DMS153 treated with DMSO at 0.1 percent for 48 hours (cell line): Measurements from ENCODE around the gene MTM1.

ENCODE experiments used
- DNase-seq: peaks from one replicate; lab custom pipeline; 2025; ENCODE audit not compliant: unreplicated experiment; lab: John Stamatoyannopoulos, UW

Gene MTM1

DNA sequence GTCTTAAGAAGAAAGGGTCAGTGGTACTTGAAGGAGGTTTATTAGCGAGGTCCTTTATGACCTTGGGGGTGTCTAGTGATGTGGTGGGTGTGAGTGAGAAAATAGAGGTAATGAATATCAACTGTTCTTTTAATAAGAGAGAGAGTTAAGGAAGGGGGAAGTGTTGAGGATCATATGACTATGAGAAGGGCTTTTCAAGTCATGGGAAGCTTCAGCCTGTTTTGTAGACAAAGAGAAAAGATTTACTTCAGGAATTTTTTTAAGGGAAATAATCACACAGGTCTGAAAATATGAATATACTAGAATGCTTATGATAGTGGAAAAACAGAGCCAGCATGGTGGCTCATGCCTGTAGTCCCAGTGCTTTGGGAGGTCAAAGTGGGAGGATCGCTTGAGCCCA lies 83.5 kb downstream of the MTM1 start:
- no peak for DNase-seq

GRCh38 chrX:150655788-150656187 lies 87.4 kb downstream of the MTM1 start:
- no peak for DNase-seq

DNA sequence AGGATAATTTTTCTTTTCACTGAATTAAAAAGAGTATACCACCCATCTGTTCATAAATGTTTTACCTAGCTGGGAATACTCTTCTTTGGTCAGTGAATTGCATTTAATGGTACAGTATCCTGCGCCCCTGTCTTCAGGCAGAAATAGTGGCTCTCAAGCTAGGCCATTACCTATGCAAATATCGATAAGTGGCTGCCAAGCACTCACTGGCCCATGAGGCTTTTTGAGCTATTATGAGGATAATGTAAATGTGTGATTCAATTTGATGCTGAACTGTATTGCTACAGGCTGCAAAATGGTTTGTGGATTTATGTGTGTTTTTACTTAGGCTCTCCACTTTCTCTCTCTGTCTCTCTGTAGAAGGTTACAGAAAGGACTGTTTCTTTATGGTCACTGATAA lies 94.7 kb downstream of the MTM1 start:
- DNase-seq = peak; percentile 20

DNA sequence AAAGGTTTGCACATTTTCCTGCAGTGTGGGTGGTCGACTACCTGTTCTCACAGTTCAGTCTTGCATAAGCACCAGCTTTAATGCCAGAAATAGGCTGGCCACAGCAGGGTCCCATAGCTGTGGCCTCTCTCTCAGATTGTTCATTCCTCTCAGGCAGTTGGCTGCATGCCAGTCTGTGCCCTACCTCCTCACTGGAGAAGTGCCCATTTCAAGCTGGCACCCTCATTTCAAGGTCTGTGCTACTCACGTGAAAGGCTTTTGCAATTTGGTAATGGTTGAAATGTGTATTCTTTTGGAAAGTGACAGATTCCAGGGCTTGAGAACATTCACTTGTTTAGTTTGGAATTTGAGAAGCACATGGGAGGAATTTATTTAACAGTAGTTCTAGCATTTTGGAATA lies 95.9 kb downstream of the MTM1 start:
- DNase-seq = peak; percentile 31

DNA sequence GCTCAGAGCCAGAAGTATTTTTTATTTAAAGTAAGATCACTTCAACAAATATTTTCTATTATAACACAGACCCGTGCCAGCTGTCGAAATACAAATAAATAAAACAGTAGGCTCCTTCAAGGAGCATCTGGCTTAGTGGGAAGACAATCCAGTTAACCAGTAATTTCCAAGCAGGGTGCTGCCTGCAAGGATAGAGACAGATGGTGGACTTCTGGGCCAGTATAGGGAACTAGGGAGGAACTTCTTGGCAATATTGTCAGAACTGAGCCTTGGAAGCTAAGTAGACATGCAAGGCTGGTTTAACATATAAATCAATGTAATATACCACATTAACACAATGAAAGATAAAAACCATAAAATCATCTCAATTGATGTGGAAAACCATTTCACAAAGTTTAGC lies 107.8 kb downstream of the MTM1 start:
- no peak for DNase-seq

GRCh38 chrX:150680974-150681373 lies 112.6 kb downstream of the MTM1 start:
- DNase-seq = peak; percentile 12

DNA sequence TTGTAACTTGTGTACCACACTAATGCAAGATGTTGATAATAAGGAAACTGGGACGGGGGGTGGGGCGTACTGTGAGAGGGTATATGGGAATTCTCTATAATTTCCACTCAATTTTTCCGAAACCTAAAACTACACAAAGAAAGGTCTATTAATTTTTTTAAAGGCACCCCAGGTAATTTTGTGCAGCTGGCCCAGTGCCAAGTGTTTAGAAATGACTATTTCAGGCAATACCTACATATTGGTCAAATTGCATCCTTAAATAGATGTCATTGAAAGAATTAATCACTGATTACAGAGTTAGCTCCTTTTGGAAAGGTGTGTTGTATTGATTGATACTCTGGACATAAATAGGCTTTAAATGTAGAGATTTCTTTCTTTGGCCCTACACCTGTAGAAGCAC lies 114.7 kb downstream of the MTM1 start:
- no peak for DNase-seq

- DNase-seq = peak; percentile 12
Measured at GRCh38 chrX:150683536-150684146, 115.2 kb downstream of the MTM1 start.

DNA sequence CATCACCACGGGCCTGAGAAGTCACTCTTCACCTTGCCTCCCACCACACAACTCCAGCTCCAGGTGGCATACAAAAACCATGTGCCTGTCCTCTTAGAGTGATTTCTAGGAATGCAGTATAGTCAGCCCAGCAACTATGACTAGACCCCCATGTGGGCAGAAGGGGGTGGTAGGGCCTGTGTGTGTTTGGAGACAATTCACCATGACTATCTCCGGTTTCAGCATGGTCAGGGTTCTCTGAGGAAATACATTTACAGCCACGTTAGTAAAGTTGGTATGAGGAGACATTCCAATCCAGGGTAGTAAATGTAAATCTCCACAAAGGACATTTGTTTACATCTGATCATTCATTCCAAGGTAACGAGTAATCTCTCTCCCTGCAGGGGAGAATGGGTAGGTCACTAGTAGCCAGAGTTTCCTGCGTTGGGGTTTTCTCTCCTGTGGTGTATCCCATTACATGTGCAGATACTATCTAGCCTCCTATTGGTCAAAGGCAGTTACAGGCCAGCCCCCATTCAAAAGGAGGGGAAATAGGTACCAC lies 120.6 kb downstream of the MTM1 start:
- DNase-seq = no peak

DNA sequence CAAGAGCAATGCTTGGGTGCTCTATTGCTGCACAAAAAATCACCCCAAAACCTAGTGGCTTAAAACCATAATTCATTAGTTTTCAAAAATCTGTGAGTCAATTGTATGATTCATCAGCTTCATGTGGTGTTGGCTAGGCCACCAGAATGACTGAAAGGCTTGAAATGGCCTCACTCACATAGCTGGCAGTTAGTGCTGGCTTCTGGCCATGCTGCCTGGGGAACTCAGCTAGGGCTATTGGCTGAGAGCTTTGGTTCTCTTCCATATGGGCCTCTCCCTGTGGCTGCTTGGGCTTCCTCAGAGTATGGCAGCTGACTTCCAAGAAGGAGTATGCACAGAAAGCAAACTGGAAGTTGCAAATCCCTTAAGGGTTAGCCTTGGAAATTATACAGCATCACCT lies 121.7 kb downstream of the MTM1 start:
- DNase-seq = no peak

DNA sequence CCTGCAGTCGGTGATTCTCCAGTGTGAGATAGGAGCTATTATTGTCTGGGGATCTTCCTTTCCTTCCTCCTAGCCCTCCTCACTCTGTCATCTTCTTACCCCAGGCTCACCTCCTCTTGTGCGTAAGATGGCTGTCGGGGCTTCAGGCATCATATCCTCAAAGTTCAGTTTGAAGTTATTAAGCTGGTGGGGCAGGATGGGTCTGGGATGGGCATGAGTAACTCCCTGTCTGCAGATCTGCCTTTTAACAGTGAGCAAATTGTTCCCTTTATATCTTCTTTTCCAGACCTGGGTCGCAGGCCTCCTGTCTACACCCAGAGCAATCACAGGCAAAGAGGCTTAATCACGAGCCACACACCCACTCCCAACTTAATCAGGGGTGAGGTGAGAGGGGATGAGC lies 123.9 kb downstream of the MTM1 start:
- no peak for DNase-seq

DNA sequence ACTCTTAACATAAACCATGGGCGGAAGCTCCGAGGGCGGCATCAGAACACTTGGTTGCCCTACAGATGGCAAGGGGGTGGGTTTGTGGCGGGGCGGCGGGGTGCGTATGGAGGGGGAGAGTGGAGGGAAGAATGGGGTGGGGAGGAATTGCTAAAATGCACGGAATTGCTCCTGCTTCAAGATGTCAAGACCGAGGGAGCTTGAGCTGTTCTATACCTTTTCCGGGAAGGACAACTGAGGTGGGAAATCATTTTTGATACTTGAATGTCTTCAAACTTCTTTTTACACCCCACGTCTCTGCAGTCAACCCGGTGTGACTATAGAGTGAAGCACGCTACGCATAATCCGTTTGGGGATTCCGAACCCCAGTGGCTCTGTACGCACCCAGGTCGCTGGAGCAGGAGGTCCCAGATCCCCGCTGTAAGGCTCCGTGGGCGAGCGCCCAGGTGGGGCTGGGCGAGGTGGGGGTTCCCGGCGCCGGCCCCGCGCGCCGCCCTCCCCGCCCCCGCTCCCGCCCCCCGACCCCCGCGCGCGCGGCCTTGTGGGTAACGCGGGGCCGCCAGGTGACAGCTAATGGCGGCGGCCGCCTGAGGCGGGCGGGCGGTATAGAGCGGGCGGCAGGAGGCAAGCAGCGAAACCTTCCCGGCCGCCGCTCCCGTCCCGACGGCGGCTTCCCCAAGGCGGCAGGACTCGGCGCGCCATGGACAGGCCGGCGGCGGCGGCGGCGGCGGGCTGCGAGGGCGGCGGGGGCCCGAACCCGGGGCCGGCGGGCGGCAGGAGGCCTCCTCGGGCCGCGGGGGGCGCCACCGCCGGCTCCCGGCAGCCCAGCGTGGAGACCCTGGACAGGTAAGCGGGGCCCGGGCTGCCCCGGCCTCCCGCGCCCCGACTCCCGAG lies 124.7 kb downstream of the MTM1 start, which contains the start of gene MTMR1:
Gene MTMR1 (plus strand): TSS at position 566 of the 894 bp plus-strand sequence. CDS start 135 bp downstream, at position 701.
- DNase-seq = no peak

DNA sequence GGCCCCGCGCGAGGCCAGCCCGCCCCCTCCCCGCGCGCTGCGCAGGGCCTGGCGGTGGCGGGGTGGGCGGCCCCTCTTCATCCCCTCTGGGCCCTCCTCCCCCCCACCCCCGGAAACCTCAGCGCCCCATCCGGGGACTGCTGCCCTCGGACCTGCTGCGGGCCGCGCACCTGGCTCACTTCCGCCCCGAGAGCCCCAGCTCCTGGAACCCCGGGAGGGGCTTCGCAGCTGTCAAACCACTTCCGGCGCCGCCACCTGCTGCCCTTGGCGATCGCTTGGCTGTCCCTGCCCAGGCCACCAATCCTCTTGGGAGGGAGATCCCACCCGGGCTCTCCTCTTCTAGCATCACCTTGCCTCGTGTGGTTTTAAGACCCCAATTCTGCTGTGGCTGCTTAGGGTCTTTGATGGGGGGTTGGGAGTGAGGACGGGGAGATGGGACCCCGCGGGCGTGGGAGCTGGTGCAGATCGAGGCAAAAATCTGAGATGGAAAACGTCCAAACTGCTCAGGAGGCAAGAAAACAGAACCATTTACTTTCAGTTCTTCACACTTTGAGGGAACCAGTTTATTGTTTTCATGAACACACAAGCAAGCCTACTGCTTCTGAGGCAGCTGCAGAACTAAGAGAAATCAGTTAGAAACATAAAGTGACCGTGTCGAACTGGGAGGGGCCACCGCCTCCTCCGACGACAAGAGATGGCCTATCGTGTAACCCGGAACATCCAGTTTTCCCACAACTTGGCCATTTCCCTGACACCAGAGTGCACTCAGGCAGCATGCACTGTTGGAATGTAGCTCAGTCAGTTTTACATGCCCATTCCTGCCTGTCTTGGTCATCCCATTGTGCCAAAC lies 125.5 kb downstream of the MTM1 start:
- peak; percentile 50 for DNase-seq

GRCh38 chrX:150694738-150695410 lies 126.5 kb downstream of the MTM1 start:
- no peak for DNase-seq

DNA sequence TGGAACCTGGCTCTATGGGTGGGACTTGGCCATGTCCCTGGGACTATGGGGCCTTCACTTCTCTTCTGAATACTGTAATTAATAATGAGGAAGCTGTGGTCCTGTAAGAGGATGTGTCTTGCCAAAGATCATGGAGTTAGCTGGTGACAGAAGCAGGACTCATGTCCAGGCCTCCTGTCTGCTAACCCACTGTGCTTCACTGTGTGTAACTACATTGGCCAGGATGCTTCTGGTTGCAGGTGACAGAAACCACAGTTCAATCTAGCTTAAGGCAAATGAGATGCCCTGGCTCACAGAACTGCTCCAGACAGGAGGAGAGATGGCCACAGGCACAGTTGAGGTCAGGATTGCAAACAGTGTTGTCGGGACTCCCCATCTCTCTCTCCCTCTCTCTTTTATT lies 127.9 kb downstream of the MTM1 start:
- no peak for DNase-seq

DNA sequence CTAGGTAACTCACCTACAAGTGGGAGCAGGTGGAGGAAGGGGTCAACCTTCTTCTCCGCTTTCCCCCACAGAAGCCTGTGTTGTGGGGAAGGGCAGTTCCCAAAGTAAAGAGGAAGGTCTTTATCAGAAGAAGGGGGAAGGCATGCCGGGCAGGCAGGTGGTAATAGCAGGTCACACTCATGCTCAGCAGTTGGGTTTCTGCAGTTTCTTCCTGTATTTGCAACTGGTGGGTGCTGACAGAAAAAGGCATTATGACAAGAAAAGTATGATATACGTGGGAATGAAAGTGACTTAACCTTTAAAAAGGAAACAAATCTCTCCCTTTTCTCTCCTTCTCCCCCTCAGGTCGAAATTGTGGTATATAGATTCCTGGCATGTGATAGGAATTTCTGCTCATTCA lies 128.4 kb downstream of the MTM1 start:
- DNase-seq = no peak

GRCh38 chrX:150697641-150698040 lies 129.2 kb downstream of the MTM1 start:
- no peak for DNase-seq

DNA sequence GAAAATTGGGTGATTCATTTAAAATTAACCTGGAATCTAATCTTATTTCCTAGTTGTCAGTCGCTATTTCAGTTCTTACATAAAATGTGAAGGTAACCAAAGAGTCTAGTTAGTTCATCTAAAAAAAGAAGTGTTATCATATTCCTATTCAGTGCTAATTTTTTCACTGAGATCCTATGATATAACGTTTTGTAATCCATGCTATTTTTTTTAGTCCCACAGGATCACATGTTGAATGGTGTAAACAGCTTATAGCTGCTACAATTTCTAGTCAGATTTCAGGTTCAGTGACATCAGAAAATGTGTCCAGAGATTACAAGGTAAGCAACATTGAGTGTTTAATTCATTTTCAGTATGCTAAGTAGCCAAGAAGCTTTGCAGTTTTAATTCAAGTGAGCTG lies 130.6 kb downstream of the MTM1 start:
- no peak for DNase-seq

GRCh38 chrX:150700107-150700506 lies 131.7 kb downstream of the MTM1 start:
- DNase-seq = no peak

DNA sequence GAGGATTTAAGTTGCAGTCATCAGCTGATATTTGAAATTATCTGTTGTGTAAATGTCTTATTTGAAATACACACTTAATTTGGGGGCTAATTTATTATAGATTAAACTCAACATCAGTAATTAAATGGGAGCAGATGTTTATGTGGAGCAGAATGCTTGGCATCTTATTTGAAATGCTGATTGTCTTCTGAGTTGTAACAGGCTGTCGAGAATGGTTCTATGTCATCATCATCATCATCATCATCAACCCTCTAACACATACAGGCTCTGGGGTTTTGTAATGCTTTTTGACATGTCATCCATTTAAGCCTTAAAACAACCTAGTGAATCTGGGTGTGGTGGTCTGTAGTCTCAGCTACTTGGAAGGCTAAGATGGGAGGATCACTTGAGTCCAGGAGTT lies 133.0 kb downstream of the MTM1 start:
- no peak for DNase-seq
